Urothelium cell line (cell line): Measurements from ENCODE around the gene OIT3.

Source experiments
- DNase-seq: peaks from one replicate; pipeline ENCODE4 v3.0.0; 2011; ENCODE audit warnings: low spot score, mixed read lengths
- FAIRE-seq: peaks from 2 replicates; lab custom pipeline; 2011; peaks lifted over from hg19 to GRCh38; lab: Jason Lieb, UNC

OIT3 gene

GRCh38 chr10:72893136-72893798, at the start of gene OIT3:
OIT3 (plus strand) TSS chr10:72893739; CDS start chr10:72893799, 60 bp downstream.
- DNase-seq (no peak), FAIRE-seq (no peak)

DNA sequence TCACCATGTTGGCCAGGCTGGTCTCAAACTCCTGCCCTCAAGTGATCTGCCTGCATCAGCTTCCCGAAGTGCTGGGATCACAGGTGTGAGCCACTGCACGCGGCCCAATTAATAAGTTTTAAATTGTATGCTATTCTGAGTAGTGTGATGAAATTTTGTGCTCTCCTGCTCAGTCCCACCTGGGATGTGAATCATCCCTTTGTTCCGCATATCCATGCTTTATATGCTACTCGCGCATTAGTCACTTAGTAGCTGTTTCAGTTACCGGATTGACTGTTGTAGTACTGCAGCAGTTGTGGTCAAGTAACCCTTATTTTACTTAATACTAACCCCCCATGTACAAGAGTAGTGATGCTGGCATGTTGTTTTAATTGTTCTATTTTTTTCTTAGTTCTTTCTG, 47.3 kb upstream of the OIT3 start:
- FAIRE-seq (peak; percentile 98), DNase-seq (peak; percentile 85)

- DNase-seq (no peak), FAIRE-seq (no peak)
These were observed 45.9 kb upstream of the OIT3 start for GRCh38 chr10:72847681-72848080.

GRCh38 chr10:72850861-72851260, 42.7 kb upstream of the OIT3 start:
- FAIRE-seq (no peak), DNase-seq (no peak)

DNA sequence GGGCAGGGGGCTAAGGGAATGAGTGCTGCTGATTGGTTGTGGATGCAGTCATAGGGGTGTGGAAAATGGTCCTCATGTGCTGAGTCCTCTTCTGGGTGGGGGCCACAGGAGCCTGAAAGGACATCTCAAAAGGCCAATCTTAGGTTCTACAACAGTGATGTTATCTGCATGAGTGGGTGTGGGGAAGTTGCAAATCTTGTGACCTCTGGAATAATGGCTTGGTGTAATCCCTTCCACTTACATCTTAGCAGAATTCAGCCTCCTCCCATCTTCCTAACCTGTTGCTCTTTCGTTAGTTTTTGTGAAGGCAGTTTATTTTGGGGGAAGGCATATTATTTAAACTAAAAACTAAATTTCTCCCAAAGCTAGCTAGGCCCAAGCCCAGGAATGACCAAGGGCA, 42.0 kb upstream of the OIT3 start:
- DNase-seq (no peak), FAIRE-seq (no peak)

DNA sequence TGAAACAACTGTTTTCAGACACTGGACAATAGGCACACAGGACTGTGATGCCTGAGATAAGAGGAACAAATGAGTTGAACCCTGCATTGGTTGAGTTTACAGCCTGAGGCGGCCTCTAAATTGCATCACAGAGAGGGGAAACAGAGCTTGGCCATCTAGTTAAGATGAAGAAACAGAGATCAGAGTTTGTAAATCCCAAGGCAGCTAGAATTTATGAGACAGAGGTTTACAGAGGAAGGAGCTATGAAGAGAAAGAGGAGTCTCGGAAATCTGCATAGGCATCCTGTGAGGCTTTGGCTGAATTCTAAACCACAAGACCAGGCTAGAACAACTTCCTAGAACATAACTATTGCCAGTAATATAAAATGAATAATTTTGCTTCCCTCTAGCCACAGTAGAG, 41.0 kb upstream of the OIT3 start:
- DNase-seq (no peak), FAIRE-seq (no peak)

- DNase-seq (no peak), FAIRE-seq (no peak)
These were observed 38.4 kb upstream of the OIT3 start for GRCh38 chr10:72855129-72855528.

GRCh38 chr10:72855790-72856189, 37.7 kb upstream of the OIT3 start:
- no peak for DNase-seq
- FAIRE-seq: peak; percentile 27

GRCh38 chr10:72858067-72858466, 35.5 kb upstream of the OIT3 start:
- no peak for FAIRE-seq
- no peak for DNase-seq

DNA sequence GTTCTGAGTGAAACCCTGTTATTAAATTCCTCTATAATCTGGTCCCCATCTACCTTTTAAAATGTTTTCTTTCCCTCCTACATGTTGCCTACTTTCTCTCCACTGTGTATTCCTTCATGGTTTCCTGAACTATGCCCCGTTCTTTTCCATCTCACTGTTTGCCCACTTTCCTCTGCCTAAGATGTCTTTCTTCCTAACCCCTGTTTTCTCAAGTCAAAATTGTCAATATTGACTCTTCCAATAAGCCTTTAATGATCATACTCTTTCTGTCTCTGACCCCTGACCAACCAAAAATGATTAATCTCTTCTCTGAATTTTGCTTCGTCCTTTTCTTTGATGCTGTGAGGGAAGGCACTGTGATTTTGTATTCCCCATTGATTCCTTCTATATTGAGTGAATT, 30.6 kb upstream of the OIT3 start:
- DNase-seq: no peak
- no peak for FAIRE-seq

- peak; percentile 40 for DNase-seq
- FAIRE-seq: no peak
These were observed 18.1 kb upstream of the OIT3 start for GRCh38 chr10:72875250-72876055.

GRCh38 chr10:72879245-72879644, 14.3 kb upstream of the OIT3 start:
- no peak for DNase-seq
- no peak for FAIRE-seq

GRCh38 chr10:72881291-72881690, 12.2 kb upstream of the OIT3 start:
- FAIRE-seq: no peak
- DNase-seq: no peak

- no peak for DNase-seq
- FAIRE-seq: peak; percentile 63
These were observed 9.7 kb upstream of the OIT3 start for GRCh38 chr10:72883861-72884260.

DNA sequence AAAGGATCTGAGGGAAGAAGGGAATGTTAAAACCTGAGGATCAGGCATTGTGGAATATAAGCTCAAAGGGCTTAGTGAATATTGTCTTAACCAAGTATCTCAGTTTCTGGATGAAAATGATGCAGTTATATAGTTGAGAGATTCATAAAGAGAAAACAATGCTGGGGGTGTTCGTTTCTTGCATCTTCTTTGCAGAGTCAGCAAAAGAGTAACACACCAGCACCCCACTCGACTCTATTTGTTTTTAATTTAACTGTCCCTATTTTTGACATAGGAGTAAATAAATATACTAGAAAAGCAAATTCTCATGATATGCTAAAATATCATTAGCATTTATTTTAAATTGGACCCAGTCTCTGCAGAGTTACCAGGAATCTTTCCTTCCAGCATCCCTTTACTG, 7.6 kb upstream of the OIT3 start:
- DNase-seq (no peak), FAIRE-seq (no peak)

GRCh38 chr10:72886621-72887020, 6.9 kb upstream of the OIT3 start:
- no peak for DNase-seq

GRCh38 chr10:72887043-72887442, 6.5 kb upstream of the OIT3 start:
- DNase-seq (no peak), FAIRE-seq (no peak)

More at GRCh38 chr10:72886621-72887020, 6.9 kb upstream of the OIT3 start:
- FAIRE-seq: no peak

DNA sequence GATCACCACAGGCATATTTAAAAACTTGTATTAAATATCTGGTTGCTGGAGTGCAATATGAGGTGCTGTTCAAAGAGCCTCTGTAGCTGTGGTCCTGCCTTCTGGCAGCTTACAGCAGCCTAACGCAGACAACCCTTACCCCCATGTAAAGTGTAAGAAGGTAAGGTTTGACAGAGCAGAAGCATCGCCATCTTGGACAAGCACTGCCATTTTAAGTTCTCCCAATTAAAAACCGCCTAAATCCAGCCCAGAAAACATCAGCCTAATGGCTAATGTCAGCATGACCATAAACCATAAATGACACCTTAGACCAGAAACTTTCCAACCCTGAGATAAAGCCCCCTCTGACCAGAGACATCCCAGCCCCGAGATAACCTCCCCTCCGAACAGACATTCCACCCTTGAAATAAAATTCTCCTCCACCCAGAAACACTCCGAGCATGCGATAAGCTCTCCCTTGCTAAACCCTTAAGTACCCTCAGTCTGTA, 5.3 kb upstream of the OIT3 start:
- FAIRE-seq: peak; percentile 17
- no peak for DNase-seq

DNA sequence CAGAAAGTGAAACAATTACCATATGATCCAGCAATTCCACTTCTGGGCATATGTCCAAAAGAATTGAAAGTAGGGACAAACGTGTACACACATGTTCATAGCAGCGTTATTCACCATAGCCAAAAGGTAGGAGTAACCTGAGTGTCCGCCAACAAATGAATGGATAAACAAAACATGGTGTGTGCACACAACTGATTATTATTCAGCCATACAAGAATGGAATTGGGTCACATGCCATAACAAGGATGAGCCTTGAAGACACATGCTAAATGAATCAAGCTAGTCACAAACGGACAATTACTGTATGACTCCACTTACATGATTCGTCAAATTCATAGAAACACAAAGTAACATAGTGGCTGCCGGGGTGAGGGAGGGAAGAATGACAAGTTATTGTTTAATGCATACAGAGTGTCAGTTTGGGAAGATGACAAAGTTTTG, 4.1 kb upstream of the OIT3 start:
- FAIRE-seq (peak; percentile 82), DNase-seq (no peak)

GRCh38 chr10:72890086-72890485, 3.5 kb upstream of the OIT3 start:
- no peak for FAIRE-seq
- DNase-seq: no peak

GRCh38 chr10:72895236-72895850, 1.8 kb downstream of the OIT3 start:
- no peak for DNase-seq
- FAIRE-seq: no peak

DNA sequence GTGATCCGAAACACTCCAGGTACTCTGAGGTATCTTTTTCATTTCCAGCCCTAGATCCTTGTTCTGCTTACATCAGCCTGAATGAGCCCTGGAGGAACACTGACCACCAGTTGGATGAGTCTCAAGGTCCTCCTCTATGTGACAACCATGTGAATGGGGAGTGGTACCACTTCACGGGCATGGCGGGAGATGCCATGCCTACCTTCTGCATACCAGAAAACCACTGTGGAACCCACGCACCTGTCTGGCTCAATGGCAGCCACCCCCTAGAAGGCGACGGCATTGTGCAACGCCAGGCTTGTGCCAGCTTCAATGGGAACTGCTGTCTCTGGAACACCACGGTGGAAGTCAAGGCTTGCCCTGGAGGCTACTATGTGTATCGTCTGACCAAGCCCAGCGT, 5.1 kb downstream of the OIT3 start:
- DNase-seq (no peak), FAIRE-seq (no peak)
